Muscle of back (tissue), 13 donors: ENCODE results near the gene SPSB4. TPM values are rescaled to one million over a fixed set of nuclear protein-coding genes. Genes with fewer than 3 reads are reported as not detected.
"Not testable (repeated sequence)": the region's sequence is repeated elsewhere in the genome, so short reads cannot be mapped to it uniquely, and the experiment has no call there.

Source experiments
- DNase-seq, 3 donors: peaks; one replicate each; pipeline versions ENCODE4 v3.0.0 to v3.0.0-alpha.2; 2013
- long read RNA-seq, 9 donors: transcript quantifications; one replicate each; lab custom pipeline, GENCODE V29; 2026
- polyA plus RNA-seq, 10 donors: library from polyadenylated mRNA; unstranded; fragments of 120-200 nt; gene quantifications; one replicate each; pipeline ENCODE4 v1.2.1, GENCODE V29; 2013; ENCODE audit not compliant: insufficient read length in 10 of 10

Gene SPSB4
- polyA plus RNA-seq, result 10 to 100 TPM; 18.0 to 26.1 (median 23.1) TPM
- long read RNA-seq, donor 1, transcript SPSB4-201 (3 exons, 2,908 nt), result major isoform, 5 of 5 reads
- long read RNA-seq, donor 1, partial matches to known transcripts, result 0 of 5 reads
- long read RNA-seq, donor 1, other reads (novel, unspliced or antisense), result 0 of 5 reads
- long read RNA-seq, donor 2, transcript SPSB4-201 (3 exons, 2,908 nt), result major isoform, 5 of 15 reads
- long read RNA-seq, donor 2, partial matches to known transcripts, result 10 of 15 reads
- long read RNA-seq, donor 2, other reads (novel, unspliced or antisense), result 0 of 15 reads
- long read RNA-seq, donor 3, result 0 reads
- long read RNA-seq, donor 4, transcript SPSB4-201 (3 exons, 2,908 nt), result major isoform, 5 of 5 reads
- long read RNA-seq, donor 4, partial matches to known transcripts, result 0 of 5 reads
- long read RNA-seq, donor 4, other reads (novel, unspliced or antisense), result 0 of 5 reads
- long read RNA-seq, donor 5, partial matches to known transcripts, result 6 of 9 reads
- long read RNA-seq, donor 5, other reads (novel, unspliced or antisense), result 0 of 9 reads
- long read RNA-seq, donor 6, transcript SPSB4-201 (3 exons, 2,908 nt), result major isoform, 6 of 6 reads
- long read RNA-seq, donor 6, partial matches to known transcripts, result 0 of 6 reads
- long read RNA-seq, donor 6, other reads (novel, unspliced or antisense), result 0 of 6 reads
- long read RNA-seq, donor 7, partial matches to known transcripts, result 0 of 4 reads
- long read RNA-seq, donor 7, other reads (novel, unspliced or antisense), result 0 of 4 reads
- long read RNA-seq, donor 8, partial matches to known transcripts, result 8 of 12 reads
- long read RNA-seq, donor 8, other reads (novel, unspliced or antisense), result 0 of 12 reads
- long read RNA-seq, donor 9, partial matches to known transcripts, result 0 of 1 reads
- long read RNA-seq, donor 9, other reads (novel, unspliced or antisense), result 0 of 1 reads

- peak; percentile 81 to 95 (median 91) for DNase-seq
These were observed at the start of gene SPSB4 for GRCh38 chr3:141050576-141051442. TSS of gene SPSB4 (plus strand) at chr3:141051347. CDS start at chr3:141066105, 14,758 bp downstream.

- DNase-seq, result no peak
These were observed 44.8 kb upstream of the SPSB4 start for GRCh38 chr3:141006344-141006743.

- DNase-seq, result no peak
These were observed 41.7 kb upstream of the SPSB4 start for GRCh38 chr3:141009496-141009895.

- peak; percentile 68 to 94 (median 90) for DNase-seq
These were observed 39.7 kb upstream of the SPSB4 start for GRCh38 chr3:141011232-141011996.

- DNase-seq, result no peak
These were observed 39.2 kb upstream of the SPSB4 start for GRCh38 chr3:141011997-141012262.

- DNase-seq, result no peak
These were observed 38.6 kb upstream of the SPSB4 start for GRCh38 chr3:141012571-141012970.

DNA sequence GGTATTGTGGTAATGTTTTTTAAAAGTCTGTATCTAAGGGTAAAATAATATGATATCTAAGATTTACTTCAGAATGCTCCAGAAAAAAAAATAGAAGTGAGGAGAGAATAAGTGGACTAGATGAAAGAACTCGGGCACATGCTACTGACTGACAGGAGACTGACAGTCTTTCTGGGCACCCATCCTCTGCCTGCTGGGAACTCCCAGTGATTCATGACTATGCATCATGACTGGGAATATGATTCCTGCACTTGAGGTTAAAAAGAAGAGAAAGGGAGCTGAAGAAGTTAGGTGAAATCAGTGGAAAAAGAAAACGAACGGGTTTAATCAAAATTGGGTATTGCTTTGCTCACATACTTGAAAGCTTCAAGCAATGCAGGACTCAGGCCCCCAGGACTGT lies 35.7 kb upstream of the SPSB4 start:
- DNase-seq, result no peak

GRCh38 chr3:141017366-141018322 lies 33.5 kb upstream of the SPSB4 start:
- DNase-seq, result not testable (repeated sequence)

DNA sequence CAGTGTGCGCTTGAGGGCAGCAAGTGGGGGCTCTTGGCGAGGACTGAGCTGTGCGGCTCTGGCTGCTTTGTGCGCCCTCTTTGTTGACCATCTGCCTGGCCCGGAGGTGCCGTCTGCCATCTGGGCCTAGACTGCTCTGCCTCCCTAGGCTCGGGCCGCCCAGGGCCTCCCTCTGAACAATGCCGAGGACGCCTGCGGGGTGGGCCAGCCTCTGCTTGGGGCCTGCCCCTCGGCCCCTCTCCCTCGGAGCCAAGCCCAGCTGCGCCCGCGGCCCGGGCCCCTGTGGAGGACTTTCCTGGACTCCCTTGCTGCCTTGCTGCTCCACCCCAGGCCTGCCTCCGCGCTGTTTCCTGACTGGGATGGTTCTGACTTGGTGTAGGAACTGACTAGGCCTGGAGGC lies 31.9 kb upstream of the SPSB4 start:
- DNase-seq, result no peak

DNA sequence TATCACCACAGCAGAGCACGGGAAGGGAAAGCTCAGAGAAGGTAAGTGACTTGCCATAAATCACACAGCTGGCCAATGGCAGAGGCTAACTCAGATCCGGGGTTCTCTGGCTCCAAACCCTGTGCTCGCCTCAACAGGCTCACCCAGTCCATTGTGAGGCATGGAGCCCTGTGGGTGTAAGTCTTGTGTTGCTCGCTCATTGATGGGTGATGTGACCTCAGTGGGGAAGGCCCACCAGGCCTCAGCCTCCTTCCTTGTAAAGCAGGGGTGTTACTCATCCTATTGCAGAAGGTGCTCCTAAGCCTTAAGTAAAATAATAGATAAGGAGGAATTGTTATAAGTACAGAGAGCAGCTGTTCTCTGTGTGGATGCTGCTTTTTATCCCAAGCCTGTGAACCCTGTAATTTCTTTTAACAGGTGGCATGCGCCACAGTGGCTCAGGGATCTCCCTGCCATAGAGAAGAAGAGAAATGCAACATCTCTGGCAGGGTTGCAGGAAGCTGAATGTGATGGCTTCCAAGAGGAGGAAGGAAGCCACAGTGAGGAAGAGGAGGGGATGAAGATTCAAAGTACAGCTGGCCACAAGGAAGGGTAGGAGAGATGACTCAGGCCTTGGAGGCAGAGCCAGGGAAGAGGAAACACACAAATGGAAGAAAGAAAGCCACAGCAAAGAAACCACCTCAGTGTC lies 30.9 kb upstream of the SPSB4 start:
- no peak for DNase-seq

- DNase-seq, result no peak
These were observed 29.9 kb upstream of the SPSB4 start for GRCh38 chr3:141021261-141021660.

DNA sequence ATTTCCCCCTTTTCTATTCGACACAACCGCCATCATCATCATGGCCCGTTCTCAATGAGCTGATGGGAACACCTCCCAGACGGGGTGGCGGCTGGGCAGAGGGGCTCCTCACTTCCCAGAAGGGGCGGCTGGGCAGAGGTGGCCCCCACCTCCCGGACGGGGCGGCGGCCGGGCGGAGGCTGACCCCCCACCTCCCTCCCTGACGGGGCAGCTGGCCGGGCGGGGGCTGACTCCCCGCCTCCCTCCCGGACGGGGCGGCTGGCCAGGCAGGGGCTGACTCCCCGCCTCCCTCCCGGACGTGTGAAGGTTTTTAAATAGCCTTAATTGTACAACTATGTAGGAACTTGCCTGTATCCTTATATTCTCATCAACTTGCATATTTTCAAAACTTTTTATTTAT lies 20.9 kb upstream of the SPSB4 start:
- DNase-seq, result no peak

DNA sequence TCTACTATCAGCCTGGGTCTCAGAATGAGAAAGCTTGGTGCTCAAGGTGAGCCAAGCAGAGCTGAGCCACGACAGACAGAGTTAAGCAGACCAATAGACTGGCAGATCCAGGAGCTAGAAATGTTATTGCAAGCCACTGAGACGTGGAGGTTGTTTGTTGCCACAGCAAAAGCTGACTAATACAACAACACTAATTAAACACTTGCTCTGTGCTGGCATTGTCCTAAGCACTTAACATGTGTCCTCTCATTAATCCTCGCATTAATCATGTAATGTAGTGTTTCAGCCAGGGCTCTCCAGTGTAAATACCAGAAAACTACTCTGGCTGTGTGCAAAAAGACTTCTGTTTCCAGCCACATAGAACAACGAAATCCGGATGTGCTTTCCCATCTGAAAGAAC lies 11.6 kb upstream of the SPSB4 start:
- DNase-seq, result no peak

- no peak for DNase-seq
These were observed 6.2 kb upstream of the SPSB4 start for GRCh38 chr3:141044695-141045641.

GRCh38 chr3:141045849-141046248 lies 5.3 kb upstream of the SPSB4 start:
- DNase-seq, result no peak

DNA sequence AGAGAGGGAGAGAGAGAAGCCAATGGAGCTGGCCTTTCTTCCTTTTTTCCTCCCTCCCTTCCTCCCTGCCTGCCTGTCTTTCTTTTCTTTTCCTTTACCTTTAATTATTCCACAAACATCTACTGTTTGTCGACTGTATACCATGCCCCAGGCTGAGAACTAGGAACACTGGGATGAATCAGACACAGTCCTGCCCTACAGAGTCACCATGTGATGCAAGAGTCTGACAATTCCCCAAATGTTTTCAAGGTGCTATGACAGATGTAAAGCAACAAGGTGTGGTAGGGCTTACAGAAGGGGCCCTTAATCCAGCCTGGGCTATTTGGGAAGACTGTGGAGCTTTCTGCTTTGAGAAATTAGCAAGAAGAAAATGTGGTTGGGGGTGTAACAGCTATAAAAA lies 4.0 kb upstream of the SPSB4 start:
- DNase-seq, result no peak

DNA sequence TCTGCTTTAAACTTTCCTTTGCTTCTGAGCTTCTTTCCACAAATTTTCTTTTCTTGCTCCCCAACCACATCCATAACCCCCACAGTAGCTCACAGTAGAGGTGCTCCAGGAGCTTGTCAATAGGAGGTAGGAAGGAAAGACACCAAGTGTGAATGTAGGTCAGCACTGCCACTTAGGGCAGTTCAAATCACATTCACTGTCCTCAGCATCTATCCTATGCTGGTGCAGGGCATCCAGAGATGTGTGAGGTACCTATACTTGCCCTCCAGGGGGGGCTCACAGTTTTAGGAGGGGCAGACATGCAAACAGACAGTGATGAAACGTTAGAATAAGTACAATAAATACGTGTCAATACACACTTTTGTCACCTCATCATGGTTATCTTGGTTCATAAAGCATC lies 1.5 kb upstream of the SPSB4 start:
- no peak for DNase-seq
